NCI-H1048 (cell line): Measurements from ENCODE around the gene POFUT2.
"Not testable (repeated sequence)": the region's sequence is repeated elsewhere in the genome, so short reads cannot be mapped to it uniquely, and the experiment has no call there.

Experiments
- DNase-seq: peaks from one replicate; lab custom pipeline; 2025; lab: John Stamatoyannopoulos, UW

Gene POFUT2

DNA sequence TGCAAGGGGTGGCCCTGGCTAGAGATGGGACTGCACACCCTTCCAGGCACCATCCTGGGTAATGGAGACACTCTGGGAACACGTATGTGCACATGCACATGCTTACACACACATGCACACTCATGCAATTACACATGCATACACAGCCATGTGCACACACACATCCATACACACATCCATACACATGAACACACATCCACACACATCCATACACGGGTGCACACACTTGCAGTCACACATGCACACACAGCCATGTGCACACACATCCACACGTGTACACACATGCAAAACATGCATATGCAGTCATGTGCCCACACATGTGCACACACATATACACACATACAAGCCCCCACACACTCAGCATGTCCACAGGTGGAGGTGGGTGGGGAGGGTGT, 22.3 kb upstream of the POFUT2 start:
- DNase-seq, result no peak

- DNase-seq, result peak; percentile 52
Measured at GRCh38 chr21:45309069-45309986, 21.6 kb upstream of the POFUT2 start.

DNA sequence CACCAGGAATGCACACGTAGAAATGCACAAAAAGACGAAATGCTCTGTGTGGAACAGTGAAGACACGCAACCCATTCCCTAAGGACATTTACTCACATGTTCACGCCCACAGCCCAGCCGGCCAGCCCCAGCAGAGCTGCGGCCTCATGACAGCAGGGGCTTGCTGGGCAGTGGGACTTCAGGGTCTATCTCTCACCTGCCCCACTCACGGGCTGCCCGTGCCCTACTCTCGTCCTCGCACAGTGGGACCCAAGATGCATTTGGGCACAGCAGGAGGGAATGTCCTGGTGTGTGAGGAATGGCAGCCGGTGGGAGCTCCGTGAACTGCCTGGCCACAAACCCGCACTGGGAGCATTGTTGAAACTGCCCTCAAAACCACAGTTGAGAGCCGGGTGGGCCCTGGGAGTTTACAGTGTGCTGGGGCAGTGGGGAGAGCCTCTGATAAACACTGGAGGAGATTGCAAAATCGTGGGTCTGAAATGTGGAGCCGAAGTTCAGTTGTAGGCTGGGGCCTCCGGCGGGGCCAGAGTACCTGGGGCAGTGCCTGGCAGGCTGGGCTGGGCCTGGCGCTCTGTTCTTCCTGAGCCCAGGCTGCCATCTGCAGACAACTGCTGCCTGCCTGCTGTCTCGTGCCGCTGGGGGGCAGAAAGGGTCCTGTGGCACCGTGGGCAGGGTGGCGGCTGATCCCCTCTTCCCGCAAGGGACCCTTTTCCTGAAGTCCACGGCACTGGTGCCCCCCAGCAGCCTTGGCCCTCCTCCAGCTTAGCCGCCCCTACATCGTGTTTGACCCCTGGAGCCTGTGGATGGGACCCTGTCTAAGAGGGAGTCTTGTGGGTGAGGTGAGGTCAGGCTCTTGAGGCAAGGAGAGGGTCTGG, 20.7 kb upstream of the POFUT2 start:
- no peak for DNase-seq

GRCh38 chr21:45307597-45308158, 20.0 kb upstream of the POFUT2 start:
- not testable (repeated sequence) for DNase-seq

- DNase-seq, result no peak
Measured at GRCh38 chr21:45306832-45307571, 19.3 kb upstream of the POFUT2 start.

DNA sequence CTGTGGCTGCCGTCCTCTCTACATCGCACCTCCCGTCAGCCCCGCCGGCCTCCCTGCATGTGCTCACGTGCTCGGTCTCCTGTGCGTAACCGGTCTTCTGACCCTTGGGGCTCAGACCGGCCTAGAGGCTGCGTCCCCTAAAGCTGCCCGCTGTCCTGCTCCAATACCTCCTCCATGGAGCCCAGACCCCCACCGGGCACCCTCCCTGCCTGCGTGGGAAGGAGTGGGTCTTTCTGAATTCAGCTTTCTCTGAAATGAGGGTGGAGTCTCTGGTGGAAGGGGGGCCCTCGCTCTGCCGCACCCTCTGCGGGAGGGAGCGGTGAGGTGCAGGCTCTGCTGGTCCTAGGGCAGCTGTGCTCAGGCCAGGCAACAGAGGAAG, 18.7 kb upstream of the POFUT2 start:
- DNase-seq, result no peak

DNA sequence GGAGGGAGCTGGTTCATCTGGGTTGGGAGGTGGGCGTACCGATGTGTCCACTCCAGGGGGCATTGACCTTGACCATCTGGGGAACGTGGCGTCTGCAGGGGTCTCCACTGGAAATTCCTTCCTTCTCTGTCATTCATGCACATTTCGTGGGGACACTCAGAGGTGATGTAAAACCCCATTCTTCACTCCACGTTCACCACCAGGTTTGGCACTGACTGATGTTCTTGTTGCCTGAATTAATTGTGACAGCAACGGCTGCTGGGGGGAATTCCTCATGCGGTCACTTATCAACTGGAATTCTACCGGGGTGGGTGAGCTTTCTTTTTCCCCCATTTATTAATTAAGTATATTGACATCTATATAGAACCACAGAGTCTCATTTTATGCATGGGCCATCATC, 18.1 kb upstream of the POFUT2 start:
- no peak for DNase-seq

DNA sequence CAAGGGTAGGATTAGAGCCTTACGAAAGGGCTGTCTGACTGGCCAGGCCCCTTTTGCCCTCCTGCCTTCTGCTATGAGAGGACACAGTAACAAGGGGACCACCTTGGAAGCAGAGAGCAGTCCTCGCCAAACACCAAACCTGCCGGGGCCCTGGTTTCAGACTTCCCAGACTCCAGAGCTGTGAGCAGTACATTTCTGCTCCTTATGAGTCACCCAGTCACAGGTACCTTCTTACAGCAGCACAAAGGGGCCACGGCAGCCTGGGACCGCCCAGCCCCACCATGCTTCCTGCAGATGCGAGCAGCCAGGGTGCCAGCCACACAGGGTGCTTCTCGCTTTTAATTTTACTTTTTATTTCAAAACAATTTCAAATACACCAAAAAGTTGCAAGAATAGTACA, 17.2 kb upstream of the POFUT2 start:
- no peak for DNase-seq

GRCh38 chr21:45304476-45304830, 16.8 kb upstream of the POFUT2 start:
- no peak for DNase-seq

DNA sequence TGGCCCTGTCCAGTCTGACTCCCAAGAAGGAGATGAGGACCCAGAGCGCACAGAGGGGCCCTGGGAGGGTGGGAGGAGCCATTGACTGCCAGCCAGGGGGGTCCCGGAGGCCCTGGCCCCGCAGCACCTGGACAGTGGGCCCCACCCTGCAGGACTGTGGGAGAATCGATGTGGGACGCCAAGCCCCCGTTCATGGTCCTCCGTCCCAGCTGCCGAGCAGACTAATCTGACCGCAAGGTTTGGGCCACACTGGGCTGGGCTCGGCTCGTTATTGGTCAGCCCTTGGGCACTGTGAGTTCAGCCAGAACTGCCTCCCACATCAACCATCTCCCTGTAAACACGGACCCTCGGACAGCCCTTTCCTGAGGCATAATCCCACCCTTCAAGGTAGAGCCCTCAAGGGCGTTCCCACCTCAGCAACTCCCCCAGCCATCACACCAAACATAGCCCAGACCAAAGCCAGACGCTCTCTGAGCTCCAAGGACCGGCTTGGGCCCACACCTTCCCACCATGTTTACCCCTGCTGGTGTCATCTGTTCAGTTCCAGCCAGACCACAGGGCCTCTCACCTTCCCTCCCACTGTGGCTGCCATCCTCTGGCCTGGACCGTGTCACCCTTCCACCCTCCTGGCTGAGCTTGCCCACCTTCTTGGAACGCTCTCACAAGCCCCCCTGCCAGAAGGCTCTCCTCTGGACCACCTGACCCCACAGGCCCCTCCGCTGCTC, 16.2 kb upstream of the POFUT2 start:
- no peak for DNase-seq

DNA sequence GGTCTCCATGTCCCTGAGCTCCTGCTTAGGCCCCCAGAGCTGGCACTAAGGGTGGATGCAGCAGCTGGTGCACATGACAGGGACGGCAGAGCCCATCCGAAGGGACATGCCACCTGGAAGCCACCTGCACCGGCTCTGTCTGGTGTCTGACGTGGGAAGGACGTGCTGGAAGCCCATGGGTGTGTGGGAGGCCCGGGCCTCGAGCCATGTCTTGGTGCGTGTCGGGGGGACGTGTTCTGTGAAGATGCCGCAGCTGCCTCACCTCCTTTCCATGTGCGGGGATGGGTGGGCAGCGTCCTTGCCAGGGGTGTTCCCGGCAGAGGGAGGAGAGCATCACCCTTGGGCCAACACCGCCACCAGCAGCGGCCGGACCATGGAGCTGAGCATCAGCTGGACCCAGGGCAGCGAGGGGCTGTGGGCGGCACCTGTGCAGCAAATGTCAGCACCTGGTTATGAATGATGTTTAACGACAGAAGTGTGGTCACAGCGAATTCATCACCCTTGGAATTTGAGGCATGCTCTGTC, 15.5 kb upstream of the POFUT2 start:
- no peak for DNase-seq

GRCh38 chr21:45302082-45303061, 14.7 kb upstream of the POFUT2 start:
- no peak for DNase-seq

DNA sequence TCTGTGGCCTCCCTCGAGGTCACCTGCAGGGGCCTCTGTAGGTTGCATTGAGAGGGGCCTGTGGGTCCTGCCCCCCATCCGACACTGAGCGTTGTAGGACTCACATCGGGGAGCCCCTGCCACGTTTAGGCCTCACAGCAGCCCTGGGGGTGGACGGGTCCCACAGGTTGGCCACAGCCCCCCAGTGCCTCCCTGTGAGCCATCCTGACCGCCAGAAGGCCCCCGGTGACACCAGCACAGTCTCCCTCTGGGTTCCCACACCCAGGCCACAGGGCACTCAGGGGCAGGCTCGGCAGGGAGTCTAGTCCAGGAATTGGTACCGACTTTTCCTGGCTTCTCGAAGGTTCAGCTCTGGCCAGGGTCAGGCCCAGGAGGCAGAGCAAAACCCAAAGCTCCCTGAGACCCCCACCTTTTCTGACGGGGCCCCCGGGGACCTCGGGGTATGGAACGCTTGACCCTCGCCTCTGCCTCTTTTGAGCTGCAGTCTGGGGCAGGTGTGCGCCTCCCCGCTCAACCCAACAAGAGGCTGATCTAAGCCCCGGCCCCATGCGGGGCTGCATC, 13.9 kb upstream of the POFUT2 start:
- DNase-seq, result no peak

DNA sequence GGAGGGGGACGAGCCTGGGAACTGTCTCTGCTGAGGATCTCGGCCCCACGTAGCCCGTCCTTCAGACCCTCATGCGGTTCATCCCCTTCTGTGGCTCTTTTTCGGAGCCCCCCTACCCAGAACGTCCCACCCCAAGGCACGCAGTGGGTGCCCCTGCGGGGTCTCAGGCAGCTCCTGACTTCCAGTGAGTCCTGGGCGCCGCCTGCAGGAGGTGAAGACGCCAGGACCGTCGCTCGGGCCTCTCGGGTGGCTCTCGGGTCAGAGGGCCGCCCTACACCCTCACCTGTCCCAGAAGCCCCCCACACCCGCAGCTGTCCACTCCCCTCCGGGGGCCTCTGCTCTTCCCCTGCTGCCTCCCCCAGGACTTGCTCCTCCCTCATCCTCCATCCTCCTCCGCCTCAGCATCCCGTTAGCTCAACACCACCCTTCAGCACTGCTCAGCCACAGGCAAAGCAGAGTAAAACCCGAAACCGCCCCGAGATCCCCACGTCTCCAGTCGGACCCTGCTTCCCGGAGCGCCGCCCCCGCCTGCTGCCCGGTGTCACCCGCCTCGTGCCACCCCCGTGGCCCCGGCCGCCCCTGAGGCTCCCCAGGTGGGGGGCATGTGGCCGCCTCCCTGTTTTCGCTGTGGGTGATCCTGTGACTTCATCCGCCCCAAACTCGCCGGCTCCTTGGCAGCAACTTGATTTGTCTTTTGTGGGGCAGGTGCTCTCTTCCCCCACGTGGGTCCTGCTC, 13.3 kb upstream of the POFUT2 start:
- DNase-seq, result no peak

- no peak for DNase-seq
Measured at GRCh38 chr21:45299864-45300785, 12.4 kb upstream of the POFUT2 start.

- DNase-seq, result no peak
Measured at GRCh38 chr21:45299026-45299863, 11.6 kb upstream of the POFUT2 start.

- DNase-seq, result no peak
Measured at GRCh38 chr21:45297869-45298268, 10.2 kb upstream of the POFUT2 start.
